ENCODE measurements around the gene KLHL18.

Gene KLHL18

DNA sequence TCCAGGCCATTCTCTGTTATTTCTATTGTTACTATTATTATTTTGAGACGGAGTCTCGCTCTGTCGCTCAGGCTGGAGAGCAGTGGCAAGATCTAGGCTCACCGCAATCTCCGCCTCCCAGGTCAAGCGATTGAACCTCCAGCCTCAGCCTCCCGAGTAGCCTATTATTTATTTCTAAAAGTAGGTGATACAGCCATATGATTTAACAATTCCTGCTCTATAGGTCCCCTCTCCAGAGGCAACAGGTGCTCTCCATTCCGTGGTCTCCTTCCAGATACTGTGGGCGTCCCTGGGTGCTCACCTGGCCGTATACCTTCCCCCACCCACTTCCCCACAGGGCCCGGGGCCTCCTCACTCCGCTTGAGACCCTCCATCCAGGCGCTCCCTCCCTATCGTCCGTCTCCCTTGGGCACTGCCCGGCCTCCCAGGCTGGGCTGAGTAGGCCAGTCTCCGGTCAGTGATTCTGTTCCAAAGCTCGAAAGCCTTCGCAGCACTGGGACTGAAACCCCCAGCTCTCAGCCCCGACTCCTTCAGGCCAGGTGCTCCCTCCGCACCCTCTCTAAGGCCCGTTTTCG, 97.4 kb downstream of the KLHL18 start:
- TF ChIP-seq POLR2AphosphoS5 (IDR thresholded peaks at IDR 0.05; ENCODE audit: low read depth, low read length) = no peak
- no peak for TF ChIP-seq FOXP2 (optimal IDR thresholded peaks at IDR 0.05; ENCODE audit: borderline replicate concordance, extremely low read depth, extremely low read length, insufficient read depth)
- TF ChIP-seq SIN3A (IDR thresholded peaks at IDR 0.05; ENCODE audit: borderline replicate concordance, insufficient read depth, low read length) = no peak
- no peak for TF ChIP-seq TAF1 (IDR thresholded peaks at IDR 0.05; ENCODE audit: borderline replicate concordance, insufficient read depth, low read length)
- no peak for TF ChIP-seq REST (IDR thresholded peaks at IDR 0.05; ENCODE audit: insufficient read depth in 1 of 2, low read depth in 2 of 2, low read length in 2 of 2)

- TF ChIP-seq TAF1 (IDR thresholded peaks at IDR 0.05; ENCODE audit: borderline replicate concordance, insufficient read depth, low read length) (peak; percentile 82; the same call in 1 of the 2 replicates), FOXP2 (optimal IDR thresholded peaks at IDR 0.05; ENCODE audit: borderline replicate concordance, extremely low read depth, extremely low read length, insufficient read depth) (peak; percentile 71), SIN3A (IDR thresholded peaks at IDR 0.05; ENCODE audit: borderline replicate concordance, insufficient read depth, low read length) (0 out of 2 replicates have a peak, but pooled peaks have one; percentile 57), POLR2AphosphoS5 (IDR thresholded peaks at IDR 0.05; ENCODE audit: low read depth, low read length) (peak; percentile 82), REST (IDR thresholded peaks at IDR 0.05; ENCODE audit: insufficient read depth in 1 of 2, low read depth in 2 of 2, low read length in 2 of 2) (no peak)
Measured at GRCh38 chr3:47380601-47381316, 98.0 kb downstream of the KLHL18 start, which contains the start of gene PTPN23. TSS of gene PTPN23 (plus strand) at chr3:47381021. CDS start at chr3:47381097, 76 bp downstream.

GRCh38 chr3:47381317-47382157, 98.8 kb downstream of the KLHL18 start:
- TF ChIP-seq TAF1 (IDR thresholded peaks at IDR 0.05; ENCODE audit: borderline replicate concordance, insufficient read depth, low read length) (0 out of 2 replicates have a peak, but pooled peaks have one; percentile 17), SIN3A (IDR thresholded peaks at IDR 0.05; ENCODE audit: borderline replicate concordance, insufficient read depth, low read length) (0 out of 2 replicates have a peak, but pooled peaks have one; percentile 60), POLR2AphosphoS5 (IDR thresholded peaks at IDR 0.05; ENCODE audit: low read depth, low read length) (no peak; the same call in 1 of the 2 replicates)

DNA sequence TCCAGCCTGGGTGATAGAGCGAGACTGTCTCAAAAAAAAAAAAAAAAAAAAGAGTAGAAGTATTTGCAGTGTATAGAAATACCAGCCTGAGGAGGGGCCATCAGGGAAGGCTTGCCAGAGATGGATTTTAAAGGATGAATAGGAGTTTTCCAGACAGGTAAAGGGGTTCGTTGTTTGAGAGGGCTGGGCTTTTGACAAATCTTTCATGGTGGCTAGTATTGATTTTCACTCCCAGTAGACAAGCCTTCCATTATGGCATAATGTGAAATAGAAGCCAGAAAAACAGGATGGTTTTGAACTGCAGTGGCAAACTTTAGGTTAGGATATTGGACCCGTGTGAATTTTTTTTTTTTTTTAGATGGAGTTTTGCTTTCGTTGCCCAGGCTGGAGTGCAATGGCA, 101.7 kb downstream of the KLHL18 start:
- TF ChIP-seq REST (IDR thresholded peaks at IDR 0.05; ENCODE audit: insufficient read depth in 1 of 2, low read depth in 2 of 2, low read length in 2 of 2) (no peak), FOXP2 (optimal IDR thresholded peaks at IDR 0.05; ENCODE audit: borderline replicate concordance, extremely low read depth, extremely low read length, insufficient read depth) (no peak)

DNA sequence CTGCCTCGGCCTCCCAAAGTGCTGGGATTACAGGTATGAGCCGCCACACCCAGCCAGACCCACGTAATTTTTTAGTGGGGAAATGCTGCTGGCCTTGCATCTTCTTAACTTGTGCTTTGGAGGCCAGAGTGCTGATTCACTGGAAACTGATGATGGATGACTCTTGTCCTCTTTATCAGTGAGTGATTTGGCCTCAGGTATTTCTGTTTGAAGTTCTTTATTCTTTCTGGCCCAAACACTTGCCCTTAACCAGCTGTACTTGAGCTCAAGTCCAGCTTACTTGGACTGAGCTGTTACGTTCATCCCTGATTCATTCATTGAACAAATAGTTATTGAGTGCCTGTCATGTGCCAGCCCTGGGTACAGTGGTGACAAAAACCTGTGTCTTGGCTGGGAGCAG, 102.3 kb downstream of the KLHL18 start:
- TF ChIP-seq REST (IDR thresholded peaks at IDR 0.05; ENCODE audit: insufficient read depth in 1 of 2, low read depth in 2 of 2, low read length in 2 of 2) = no peak

Measured in PFSK-1 (cell line).